Peyer's patch (tissue), 4 donors: ENCODE results near the gene FHOD3. TPM values are rescaled to one million over a fixed set of nuclear protein-coding genes. Genes with fewer than 3 reads are reported as not detected.

Experiments
- DNase-seq, 3 donors: peaks; one replicate each; pipeline ENCODE4 v3.0.0-alpha.2; 2017 to 2019
- H3K27ac ChIP-seq, 4 donors: fragments of 200-600 bp; sonication (generic); one replicate each; pipeline ENCODE4 v1.5.1; 2016 to 2019
- H3K27me3 ChIP-seq, 2 donors: fragments of 200-600 bp; sonication (generic); one replicate each; pipeline ENCODE4 v1.5.1; 2019
- H3K36me3 ChIP-seq, 3 donors: fragments of 200-600 bp; sonication (generic); one replicate each; pipeline ENCODE4 v1.5.1; 2016 to 2019
- H3K4me1 ChIP-seq, 4 donors: fragments of 200-600 bp; sonication (generic); one replicate each; pipeline ENCODE4 v1.5.1; 2016 to 2019
- H3K4me3 ChIP-seq, 4 donors: fragments of 200-600 bp; sonication (generic); 1 replicate in 3 of 4; 2 replicates in 1 of 4; pipeline ENCODE4 v1.5.1; 2016 to 2019; ENCODE audit warnings: mild to moderate bottlenecking in 1 of 4
- H3K9me3 ChIP-seq, 4 donors: fragments of 200-600 bp; sonication (generic); one replicate each; pipeline ENCODE4 v1.5.1; 2016 to 2019; ENCODE audit warnings: mild to moderate bottlenecking in 1 of 4
- POLR2A ChIP-seq, 2 donors: fragments of 450-650 bp; IDR thresholded peaks; one replicate each; pipeline ENCODE4 v1.5.1; 2017; ENCODE audit warnings: antibody characterized with exemption in 2 of 2, mild to moderate bottlenecking in 2 of 2, moderate library complexity in 2 of 2
- total RNA-seq, 4 donors: library from RNA; depleted of rRNA; stranded (reverse); fragments of >200 nt; gene quantifications; one replicate each; pipeline ENCODE4 v1.1.0, GENCODE V29; 2016
- TF ChIP-seq, protein P1 (sequence below), 6 experiments: fragments of 450-650 bp in 4 of 6; fragments of 200-600 bp in 2 of 6; sonication (generic) in 1 of 6; IDR thresholded peaks; one replicate each; pipeline ENCODE4 v1.5.1; 2017 to 2019; ENCODE audit warnings: antibody characterized with exemption in 6 of 6, mild to moderate bottlenecking in 3 of 6, moderate library complexity in 1 of 6

The FHOD3 gene
- total RNA-seq, 4 donors from 2014 or later = 0.53 to 10.7 (median 4.6) TPM

GRCh38 chr18:36302676-36303075 lies 5.2 kb downstream of the FHOD3 start:
- H3K4me1 ChIP-seq = peaks cover 0 to 11% (median 6%) of the 10 kb centered on the region in 4 donors
- no peaks in the 10 kb centered on the region for H3K9me3 ChIP-seq
- no peak for TF ChIP-seq POLR2A (IDR thresholded peaks at IDR 0.05)
- TF ChIP-seq, protein P1, sequence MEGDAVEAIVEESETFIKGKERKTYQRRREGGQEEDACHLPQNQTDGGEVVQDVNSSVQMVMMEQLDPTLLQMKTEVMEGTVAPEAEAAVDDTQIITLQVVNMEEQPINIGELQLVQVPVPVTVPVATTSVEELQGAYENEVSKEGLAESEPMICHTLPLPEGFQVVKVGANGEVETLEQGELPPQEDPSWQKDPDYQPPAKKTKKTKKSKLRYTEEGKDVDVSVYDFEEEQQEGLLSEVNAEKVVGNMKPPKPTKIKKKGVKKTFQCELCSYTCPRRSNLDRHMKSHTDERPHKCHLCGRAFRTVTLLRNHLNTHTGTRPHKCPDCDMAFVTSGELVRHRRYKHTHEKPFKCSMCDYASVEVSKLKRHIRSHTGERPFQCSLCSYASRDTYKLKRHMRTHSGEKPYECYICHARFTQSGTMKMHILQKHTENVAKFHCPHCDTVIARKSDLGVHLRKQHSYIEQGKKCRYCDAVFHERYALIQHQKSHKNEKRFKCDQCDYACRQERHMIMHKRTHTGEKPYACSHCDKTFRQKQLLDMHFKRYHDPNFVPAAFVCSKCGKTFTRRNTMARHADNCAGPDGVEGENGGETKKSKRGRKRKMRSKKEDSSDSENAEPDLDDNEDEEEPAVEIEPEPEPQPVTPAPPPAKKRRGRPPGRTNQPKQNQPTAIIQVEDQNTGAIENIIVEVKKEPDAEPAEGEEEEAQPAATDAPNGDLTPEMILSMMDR (IDR thresholded peaks at IDR 0.05) = no peak
- H3K4me3 ChIP-seq = no peak overlapping the region
- no peaks in the 10 kb centered on the region for H3K36me3 ChIP-seq
- DNase-seq = no peak
- H3K27me3 ChIP-seq = peaks cover 0 to 9% of the 10 kb centered on the region in 2 donors
- H3K27ac ChIP-seq = no peak overlapping the region

GRCh38 chr18:36303211-36303844 lies 5.8 kb downstream of the FHOD3 start:
- no peak for DNase-seq
- no peaks in the 10 kb centered on the region for H3K36me3 ChIP-seq
- H3K9me3 ChIP-seq = no peaks in the 10 kb centered on the region
- peaks cover 0 to 5% (median under 1%) of the 10 kb centered on the region in 4 donors for H3K4me1 ChIP-seq
- peaks cover 0 to 2% of the 10 kb centered on the region in 2 donors for H3K27me3 ChIP-seq
- H3K4me3 ChIP-seq = no peak overlapping the region
- no peak overlapping the region for H3K27ac ChIP-seq
- no peak for TF ChIP-seq POLR2A (IDR thresholded peaks at IDR 0.05)
- TF ChIP-seq, protein P1 (IDR thresholded peaks at IDR 0.05) = no peak

DNA sequence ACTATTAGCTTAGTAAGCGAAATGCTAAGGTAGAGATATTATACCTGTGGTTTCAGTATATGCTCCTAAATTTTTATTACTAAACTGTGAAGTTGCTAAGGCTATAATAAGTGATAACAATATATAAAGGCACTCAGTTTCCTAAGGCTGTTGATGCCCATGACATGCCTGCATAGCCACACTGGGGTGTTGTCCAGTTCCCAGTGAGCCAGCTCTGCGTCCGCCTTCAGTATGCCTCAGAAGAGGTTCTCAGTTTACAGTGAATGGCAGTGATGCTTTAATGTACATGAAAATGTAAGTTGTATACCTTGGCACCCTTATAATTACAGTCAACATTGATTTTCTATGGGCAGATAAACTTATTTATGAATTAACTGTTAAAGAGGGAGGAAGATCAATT lies 7.2 kb downstream of the FHOD3 start:
- no peak for DNase-seq
- Histone ChIP-seq H3K4me1 (no peaks in the 10 kb centered on the region), H3K27ac (no peak overlapping the region), H3K4me3 (no peak overlapping the region), H3K36me3 (no peaks in the 10 kb centered on the region), H3K27me3 (no peaks in the 10 kb centered on the region), H3K9me3 (no peaks in the 10 kb centered on the region)
- TF ChIP-seq POLR2A (IDR thresholded peaks at IDR 0.05) = no peak
- TF ChIP-seq, protein P1 (IDR thresholded peaks at IDR 0.05) = no peak

DNA sequence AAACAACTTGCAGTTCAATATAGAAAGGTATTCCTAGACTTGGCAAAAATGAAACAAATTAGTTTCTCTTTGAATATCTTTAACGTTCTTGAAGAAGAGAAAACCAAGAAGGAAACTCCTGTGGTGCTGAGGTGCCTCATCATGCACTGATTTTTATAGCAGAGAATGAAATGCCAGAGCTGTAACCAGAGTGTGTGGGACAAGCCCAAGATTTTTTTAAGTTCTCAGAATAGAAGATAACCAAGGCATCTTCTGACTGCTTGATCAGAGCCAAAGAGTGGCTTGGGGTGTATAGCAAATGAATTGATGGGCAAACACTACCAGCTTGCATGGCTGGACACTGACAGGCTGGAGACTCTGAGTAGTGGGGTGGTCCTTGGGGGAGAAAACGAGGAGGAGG lies 7.9 kb downstream of the FHOD3 start:
- no peaks in the 10 kb centered on the region for H3K9me3 ChIP-seq
- DNase-seq = no peak
- H3K4me1 ChIP-seq = no peaks in the 10 kb centered on the region
- H3K4me3 ChIP-seq = no peak overlapping the region
- no peak overlapping the region for H3K27ac ChIP-seq
- H3K27me3 ChIP-seq = no peaks in the 10 kb centered on the region
- TF ChIP-seq, protein P1 (IDR thresholded peaks at IDR 0.05) = no peak
- TF ChIP-seq POLR2A (IDR thresholded peaks at IDR 0.05) = no peak
- H3K36me3 ChIP-seq = no peaks in the 10 kb centered on the region

- H3K9me3 ChIP-seq = no peaks in the 10 kb centered on the region
- no peak for DNase-seq
- TF ChIP-seq POLR2A (IDR thresholded peaks at IDR 0.05) = no peak
- TF ChIP-seq, protein P1 (IDR thresholded peaks at IDR 0.05) = no peak
- H3K27me3 ChIP-seq = no peaks in the 10 kb centered on the region
- H3K27ac ChIP-seq = no peak overlapping the region
- no peaks in the 10 kb centered on the region for H3K4me1 ChIP-seq
- no peaks in the 10 kb centered on the region for H3K36me3 ChIP-seq
- no peak overlapping the region for H3K4me3 ChIP-seq
These were observed 10.0 kb downstream of the FHOD3 start for GRCh38 chr18:36307513-36307912.
